DND-41 (cell line): Measurements from ENCODE around the gene ZNF511.

Experiments used
- EZH2 ChIP-seq: IDR thresholded peaks from 3 replicates; pipeline ENCODE4 v1.6.1; 2012; ENCODE audit warnings: borderline replicate concordance, low read depth, mild to moderate bottlenecking, moderate library complexity, low read length, inconsistent platforms; ENCODE audit not compliant: severe bottlenecking
- TF ChIP-seq, protein P1 (sequence below): IDR thresholded peaks from 2 replicates; pipeline ENCODE4 v1.5.1; 2012; ENCODE audit warnings: borderline replicate concordance, low read length, moderate library complexity, mild to moderate bottlenecking; ENCODE audit not compliant: poor library complexity, severe bottlenecking; ENCODE audit errors: extremely low read depth

DNA sequence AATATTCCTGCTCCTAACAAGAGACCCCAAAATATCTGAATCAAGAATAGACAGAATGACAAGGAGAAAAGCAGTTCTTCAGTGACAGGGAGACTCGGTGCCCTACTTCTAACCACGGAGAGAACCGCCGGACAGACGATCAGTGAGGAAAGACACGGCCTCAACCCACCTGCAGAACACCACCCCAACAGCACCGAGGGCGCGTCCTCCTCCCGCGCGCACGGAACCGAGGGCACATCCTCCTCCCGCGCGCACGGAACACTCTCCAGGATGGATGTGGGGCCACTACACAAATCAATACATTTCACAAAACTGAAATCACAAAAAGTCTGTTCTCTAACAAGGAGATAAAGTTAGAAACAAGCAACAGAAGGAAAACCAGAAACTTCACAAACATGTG, 22.3 kb upstream of the ZNF511 start:
- TF ChIP-seq, protein P1, sequence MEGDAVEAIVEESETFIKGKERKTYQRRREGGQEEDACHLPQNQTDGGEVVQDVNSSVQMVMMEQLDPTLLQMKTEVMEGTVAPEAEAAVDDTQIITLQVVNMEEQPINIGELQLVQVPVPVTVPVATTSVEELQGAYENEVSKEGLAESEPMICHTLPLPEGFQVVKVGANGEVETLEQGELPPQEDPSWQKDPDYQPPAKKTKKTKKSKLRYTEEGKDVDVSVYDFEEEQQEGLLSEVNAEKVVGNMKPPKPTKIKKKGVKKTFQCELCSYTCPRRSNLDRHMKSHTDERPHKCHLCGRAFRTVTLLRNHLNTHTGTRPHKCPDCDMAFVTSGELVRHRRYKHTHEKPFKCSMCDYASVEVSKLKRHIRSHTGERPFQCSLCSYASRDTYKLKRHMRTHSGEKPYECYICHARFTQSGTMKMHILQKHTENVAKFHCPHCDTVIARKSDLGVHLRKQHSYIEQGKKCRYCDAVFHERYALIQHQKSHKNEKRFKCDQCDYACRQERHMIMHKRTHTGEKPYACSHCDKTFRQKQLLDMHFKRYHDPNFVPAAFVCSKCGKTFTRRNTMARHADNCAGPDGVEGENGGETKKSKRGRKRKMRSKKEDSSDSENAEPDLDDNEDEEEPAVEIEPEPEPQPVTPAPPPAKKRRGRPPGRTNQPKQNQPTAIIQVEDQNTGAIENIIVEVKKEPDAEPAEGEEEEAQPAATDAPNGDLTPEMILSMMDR: no peak
- TF ChIP-seq EZH2: no peak
